ENCODE results near the gene F2.

The F2 gene

GRCh38 chr11:46745995-46746394, 27.0 kb downstream of the F2 start:
- Histone ChIP-seq H3K4me2 (ENCODE audit: low read length, poor library complexity, severe bottlenecking) (no peak overlapping the region), H3K9me3 (ENCODE audit: control insufficient read depth, low read length) (no peaks in the 10 kb centered on the region), H3K79me1 (replicated peaks; ENCODE audit: low read length, poor library complexity, severe bottlenecking) (peaks cover 3% of the 10 kb centered on the region), H3K4me1 (ENCODE audit: control insufficient read depth, insufficient read depth, low read depth, low read length) (no peaks in the 10 kb centered on the region), H3K36me3 (ENCODE audit: control insufficient read depth in 1 of 2, insufficient read depth in 2 of 2, low read depth in 1 of 2, low read length in 2 of 2) (peaks cover 60 to 88% of the 10 kb centered on the region in 2 experiments), H2AFZ (ENCODE audit: low read depth, low read length) (no peak overlapping the region), H3K4me3 (ENCODE audit: insufficient read depth in 1 of 2, low read depth in 1 of 2, low read length in 2 of 2) (no peak overlapping the region), H3K9ac (ENCODE audit: low read length) (no peak overlapping the region), H3K27me3 (ENCODE audit: control insufficient read depth in 1 of 2, insufficient read depth in 1 of 2, low read length in 2 of 2) (no peaks in the 10 kb centered on the region), H2BK12ac (ENCODE audit: low read length in 2 of 2) (no peak overlapping the region), H2BK15ac (ENCODE audit: low read depth, poor library complexity, severe bottlenecking) (no peak overlapping the region), H4K8ac (ENCODE audit: low read length) (no peak overlapping the region), H3K18ac (ENCODE audit: low read depth in 1 of 2, low read length in 2 of 2) (no peak overlapping the region), H3K14ac (ENCODE audit: low read length in 2 of 2) (no peak overlapping the region), H3K27ac (ENCODE audit: low read length, poor library complexity, severe bottlenecking) (no peak overlapping the region), H2BK120ac (ENCODE audit: low read depth, low read length) (no peak overlapping the region), H2BK5ac (ENCODE audit: low read depth, low read length, poor library complexity, severe bottlenecking) (no peak overlapping the region), H2AK5ac (ENCODE audit: low read length, severe bottlenecking) (no peak overlapping the region), H3K23ac (ENCODE audit: low read length in 2 of 2) (no peak overlapping the region), H4K91ac (ENCODE audit: low read length) (no peak overlapping the region), H3K4ac (ENCODE audit: low read depth in 1 of 2, low read length in 2 of 2) (no peak overlapping the region)
- 100% methylated on average over 1 of the region's 3 CpGs for WGBS
- DNase-seq = no peak

DNA sequence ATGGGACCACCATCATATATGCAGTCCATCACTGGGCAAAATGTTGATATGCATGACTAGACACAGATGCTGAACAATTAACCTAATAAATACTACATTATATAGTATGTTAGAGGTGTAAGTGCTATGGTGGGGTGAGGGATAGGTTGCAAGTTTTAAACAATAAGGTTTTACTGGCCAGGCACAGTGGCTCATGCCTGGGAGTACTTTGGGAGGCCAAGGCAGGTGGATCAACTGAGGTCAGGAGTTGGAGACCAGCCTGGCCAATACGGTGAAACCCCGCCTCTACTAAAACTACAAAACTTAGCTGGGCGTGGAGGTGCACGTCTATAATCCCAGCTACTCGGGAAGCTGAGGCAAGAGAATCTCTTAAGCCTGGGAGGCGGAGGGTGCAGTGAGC, 28.1 kb downstream of the F2 start:
- Histone ChIP-seq H3K4me1 (ENCODE audit: control insufficient read depth, insufficient read depth, low read depth, low read length) (no peaks in the 10 kb centered on the region), H3K4me3 (ENCODE audit: insufficient read depth in 1 of 2, low read depth in 1 of 2, low read length in 2 of 2) (no peak overlapping the region), H2AK5ac (ENCODE audit: low read length, severe bottlenecking) (no peak overlapping the region), H3K18ac (ENCODE audit: low read depth in 1 of 2, low read length in 2 of 2) (no peak overlapping the region), H3K27ac (ENCODE audit: low read length, poor library complexity, severe bottlenecking) (no peak overlapping the region), H3K27me3 (ENCODE audit: control insufficient read depth in 1 of 2, insufficient read depth in 1 of 2, low read length in 2 of 2) (no peaks in the 10 kb centered on the region), H3K23ac (ENCODE audit: low read length in 2 of 2) (no peak overlapping the region), H2BK12ac (ENCODE audit: low read length in 2 of 2) (no peak overlapping the region), H2AFZ (ENCODE audit: low read depth, low read length) (no peak overlapping the region), H3K14ac (ENCODE audit: low read length in 2 of 2) (no peak overlapping the region), H3K9me3 (ENCODE audit: control insufficient read depth, low read length) (no peaks in the 10 kb centered on the region), H4K91ac (ENCODE audit: low read length) (no peak overlapping the region), H3K79me1 (replicated peaks; ENCODE audit: low read length, poor library complexity, severe bottlenecking) (no peaks in the 10 kb centered on the region), H2BK120ac (ENCODE audit: low read depth, low read length) (no peak overlapping the region), H4K8ac (ENCODE audit: low read length) (no peak overlapping the region), H3K4ac (ENCODE audit: low read depth in 1 of 2, low read length in 2 of 2) (no peak overlapping the region), H3K4me2 (ENCODE audit: low read length, poor library complexity, severe bottlenecking) (no peak overlapping the region), H3K9ac (ENCODE audit: low read length) (no peak overlapping the region), H3K36me3 (ENCODE audit: control insufficient read depth in 1 of 2, insufficient read depth in 2 of 2, low read depth in 1 of 2, low read length in 2 of 2) (peaks cover 52 to 86% of the 10 kb centered on the region in 2 experiments), H2BK15ac (ENCODE audit: low read depth, poor library complexity, severe bottlenecking) (no peak overlapping the region), H2BK5ac (ENCODE audit: low read depth, low read length, poor library complexity, severe bottlenecking) (no peak overlapping the region)
- 96% methylated on average over 6 of the region's 6 CpGs for WGBS
- no peak for DNase-seq

- Histone ChIP-seq H2AFZ (ENCODE audit: low read depth, low read length) (no peak overlapping the region), H3K27ac (ENCODE audit: low read length, poor library complexity, severe bottlenecking) (no peak overlapping the region), H2BK5ac (ENCODE audit: low read depth, low read length, poor library complexity, severe bottlenecking) (no peak overlapping the region), H2BK120ac (ENCODE audit: low read depth, low read length) (no peak overlapping the region), H3K4me3 (ENCODE audit: insufficient read depth in 1 of 2, low read depth in 1 of 2, low read length in 2 of 2) (no peak overlapping the region), H4K8ac (ENCODE audit: low read length) (no peak overlapping the region), H2AK5ac (ENCODE audit: low read length, severe bottlenecking) (no peak overlapping the region), H3K4me2 (ENCODE audit: low read length, poor library complexity, severe bottlenecking) (no peak overlapping the region), H3K4ac (ENCODE audit: low read depth in 1 of 2, low read length in 2 of 2) (no peak overlapping the region), H3K18ac (ENCODE audit: low read depth in 1 of 2, low read length in 2 of 2) (no peak overlapping the region), H4K91ac (ENCODE audit: low read length) (no peak overlapping the region), H3K14ac (ENCODE audit: low read length in 2 of 2) (no peak overlapping the region), H3K9me3 (ENCODE audit: control insufficient read depth, low read length) (no peaks in the 10 kb centered on the region), H3K79me1 (replicated peaks; ENCODE audit: low read length, poor library complexity, severe bottlenecking) (peaks cover 3% of the 10 kb centered on the region), H3K4me1 (ENCODE audit: control insufficient read depth, insufficient read depth, low read depth, low read length) (no peaks in the 10 kb centered on the region), H2BK15ac (ENCODE audit: low read depth, poor library complexity, severe bottlenecking) (no peak overlapping the region), H3K36me3 (ENCODE audit: control insufficient read depth in 1 of 2, insufficient read depth in 2 of 2, low read depth in 1 of 2, low read length in 2 of 2) (peaks cover 25 to 87% of the 10 kb centered on the region in 2 experiments), H3K23ac (ENCODE audit: low read length in 2 of 2) (no peak overlapping the region), H3K9ac (ENCODE audit: low read length) (no peak overlapping the region), H2BK12ac (ENCODE audit: low read length in 2 of 2) (no peak overlapping the region), H3K27me3 (ENCODE audit: control insufficient read depth in 1 of 2, insufficient read depth in 1 of 2, low read length in 2 of 2) (no peaks in the 10 kb centered on the region)
- no peak for DNase-seq
Observed at GRCh38 chr11:46755962-46756361, 36.9 kb downstream of the F2 start.

DNA sequence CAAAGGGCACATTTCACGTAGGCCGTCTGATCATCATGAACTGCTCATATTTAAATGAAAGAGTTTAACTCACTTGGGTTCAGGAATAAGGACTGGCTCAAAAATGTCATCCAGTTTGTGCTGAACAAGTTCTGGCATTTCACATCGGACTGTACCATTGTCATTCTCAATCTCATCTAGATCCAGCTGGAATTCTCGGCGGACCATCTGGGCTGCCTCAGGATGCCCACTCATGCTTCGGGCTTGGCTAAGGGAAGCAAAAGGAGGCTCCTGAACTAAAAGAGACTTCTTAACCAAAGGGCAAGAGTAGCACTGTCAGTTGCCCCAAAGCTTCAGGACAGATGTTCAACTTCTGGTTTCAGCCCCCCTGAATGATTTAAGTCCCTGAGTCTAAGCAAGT, 40.2 kb downstream of the F2 start:
- Histone ChIP-seq H2AK5ac (ENCODE audit: low read length, severe bottlenecking) (no peak overlapping the region), H3K18ac (ENCODE audit: low read depth in 1 of 2, low read length in 2 of 2) (no peak overlapping the region), H3K79me1 (replicated peaks; ENCODE audit: low read length, poor library complexity, severe bottlenecking) (peaks cover 7% of the 10 kb centered on the region), H3K4me1 (ENCODE audit: control insufficient read depth, insufficient read depth, low read depth, low read length) (no peaks in the 10 kb centered on the region), H4K91ac (ENCODE audit: low read length) (no peak overlapping the region), H2BK5ac (ENCODE audit: low read depth, low read length, poor library complexity, severe bottlenecking) (no peak overlapping the region), H2BK15ac (ENCODE audit: low read depth, poor library complexity, severe bottlenecking) (no peak overlapping the region), H2BK120ac (ENCODE audit: low read depth, low read length) (no peak overlapping the region), H4K8ac (ENCODE audit: low read length) (no peak overlapping the region), H3K27me3 (ENCODE audit: control insufficient read depth in 1 of 2, insufficient read depth in 1 of 2, low read length in 2 of 2) (no peaks in the 10 kb centered on the region), H3K23ac (ENCODE audit: low read length in 2 of 2) (no peak overlapping the region), H3K9me3 (ENCODE audit: control insufficient read depth, low read length) (no peaks in the 10 kb centered on the region), H3K14ac (ENCODE audit: low read length in 2 of 2) (no peak overlapping the region), H3K36me3 (ENCODE audit: control insufficient read depth in 1 of 2, insufficient read depth in 2 of 2, low read depth in 1 of 2, low read length in 2 of 2) (peaks cover 31 to 94% of the 10 kb centered on the region in 2 experiments), H3K9ac (ENCODE audit: low read length) (no peak overlapping the region), H2AFZ (ENCODE audit: low read depth, low read length) (no peak overlapping the region), H3K4me2 (ENCODE audit: low read length, poor library complexity, severe bottlenecking) (no peak overlapping the region), H3K4me3 (ENCODE audit: insufficient read depth in 1 of 2, low read depth in 1 of 2, low read length in 2 of 2) (no peak overlapping the region), H3K27ac (ENCODE audit: low read length, poor library complexity, severe bottlenecking) (no peak overlapping the region), H3K4ac (ENCODE audit: low read depth in 1 of 2, low read length in 2 of 2) (peak overlapping the region in 1 of 2 experiments; percentile 43), H2BK12ac (ENCODE audit: low read length in 2 of 2) (no peak overlapping the region)
- WGBS = 98% methylated on average over 6 of the region's 6 CpGs
- no peak for DNase-seq
